GM19351 (cell line): ENCODE results near the gene RNF130.
A peak's percentile ranks its signal among the peaks of the same experiment; 100 is the strongest.
"Not testable (repeated sequence)": the region's sequence is repeated elsewhere in the genome, so short reads cannot be mapped to it uniquely, and the experiment has no call there.

Experiments
- ATAC-seq: cut with Tn5 transposase; IDR thresholded peaks from one replicate; pipeline ENCODE4 v1.9.1; 2021; ENCODE audit warnings: mild to moderate bottlenecking, moderate library complexity; ENCODE audit not compliant: unreplicated experiment

RNF130 gene

DNA sequence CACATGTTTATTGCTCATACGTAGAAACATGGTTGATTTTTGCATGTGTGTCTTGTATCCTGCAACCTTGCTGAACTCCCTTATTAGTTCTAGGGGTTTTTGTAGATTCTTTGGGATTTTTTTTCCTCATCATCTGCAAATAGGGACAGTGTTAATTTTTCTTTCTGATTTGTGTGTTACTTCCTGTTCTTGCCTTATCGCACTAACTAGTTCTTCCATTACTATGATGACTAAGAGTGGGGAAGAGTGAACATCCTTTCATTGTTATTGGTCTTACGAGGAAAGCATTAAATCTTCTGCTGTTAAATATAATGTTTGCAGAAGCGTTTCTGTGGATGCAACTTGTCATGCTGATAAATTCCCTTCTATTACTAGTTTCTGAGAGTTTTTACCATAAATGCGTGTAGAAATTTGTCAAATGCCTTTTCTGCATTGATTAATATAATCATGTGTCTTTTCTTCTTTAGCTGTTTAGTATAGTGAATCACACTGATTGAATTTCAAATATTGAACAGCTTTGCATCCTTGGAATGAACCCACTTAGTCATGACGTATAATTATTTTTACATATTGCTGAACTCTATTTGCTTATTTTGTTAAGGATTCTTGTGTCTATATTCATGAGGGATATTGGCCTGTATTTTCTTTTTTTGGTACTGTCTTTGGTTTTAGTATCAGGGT is 32.1 kb upstream of the RNF130 start:
- no peak for ATAC-seq

DNA sequence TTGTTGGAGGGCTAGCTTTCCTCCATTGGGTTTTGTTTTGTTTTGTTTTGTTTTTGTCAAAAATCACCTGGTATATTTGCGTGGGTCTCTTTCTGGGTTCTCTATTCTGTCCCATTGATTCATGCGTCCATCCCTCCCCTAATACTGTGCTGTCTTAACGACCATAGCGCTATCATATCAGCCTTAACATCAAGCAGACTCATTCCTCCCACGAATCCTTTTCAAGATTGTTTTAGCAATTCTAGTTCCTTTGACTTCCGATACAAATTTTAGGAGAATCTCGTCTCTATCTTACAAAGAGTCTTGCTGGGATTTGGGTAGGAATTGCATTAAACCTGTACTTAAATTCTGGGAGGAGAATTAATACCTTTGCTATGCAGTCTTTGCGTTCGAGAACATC is 31.1 kb upstream of the RNF130 start:
- ATAC-seq = no peak

DNA sequence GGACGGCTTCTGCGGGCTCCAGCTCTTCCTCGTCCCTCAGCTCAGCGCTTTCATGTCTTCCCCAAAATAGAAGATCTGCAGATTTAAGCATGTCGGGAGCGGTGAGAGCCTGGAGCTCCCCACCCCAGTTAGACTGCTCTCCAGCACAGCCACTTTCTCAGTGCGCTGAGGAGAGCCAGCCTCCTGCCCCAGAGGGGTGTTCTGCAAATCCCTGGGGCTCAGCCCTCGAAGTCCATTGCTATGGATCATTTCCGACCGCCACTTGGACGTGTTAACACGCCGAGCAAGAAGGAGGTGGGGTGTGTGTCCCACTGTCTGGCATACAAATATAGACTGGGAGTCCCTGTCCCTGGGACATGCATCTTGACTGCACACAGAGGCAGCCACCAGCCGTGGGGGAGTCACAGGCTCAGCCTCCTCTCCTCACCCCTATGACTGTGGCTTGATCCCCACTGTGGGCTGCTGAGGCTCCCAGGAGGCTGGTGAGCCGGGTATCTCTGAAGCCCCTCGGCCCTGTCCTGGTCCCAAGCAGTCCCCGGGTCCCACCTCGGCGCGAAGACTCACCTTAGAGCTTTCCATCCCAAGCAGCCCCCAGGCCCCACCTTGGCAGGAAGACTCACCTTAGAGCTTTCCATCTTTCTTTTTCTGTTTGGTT is 30.0 kb upstream of the RNF130 start:
- no peak for ATAC-seq

DNA sequence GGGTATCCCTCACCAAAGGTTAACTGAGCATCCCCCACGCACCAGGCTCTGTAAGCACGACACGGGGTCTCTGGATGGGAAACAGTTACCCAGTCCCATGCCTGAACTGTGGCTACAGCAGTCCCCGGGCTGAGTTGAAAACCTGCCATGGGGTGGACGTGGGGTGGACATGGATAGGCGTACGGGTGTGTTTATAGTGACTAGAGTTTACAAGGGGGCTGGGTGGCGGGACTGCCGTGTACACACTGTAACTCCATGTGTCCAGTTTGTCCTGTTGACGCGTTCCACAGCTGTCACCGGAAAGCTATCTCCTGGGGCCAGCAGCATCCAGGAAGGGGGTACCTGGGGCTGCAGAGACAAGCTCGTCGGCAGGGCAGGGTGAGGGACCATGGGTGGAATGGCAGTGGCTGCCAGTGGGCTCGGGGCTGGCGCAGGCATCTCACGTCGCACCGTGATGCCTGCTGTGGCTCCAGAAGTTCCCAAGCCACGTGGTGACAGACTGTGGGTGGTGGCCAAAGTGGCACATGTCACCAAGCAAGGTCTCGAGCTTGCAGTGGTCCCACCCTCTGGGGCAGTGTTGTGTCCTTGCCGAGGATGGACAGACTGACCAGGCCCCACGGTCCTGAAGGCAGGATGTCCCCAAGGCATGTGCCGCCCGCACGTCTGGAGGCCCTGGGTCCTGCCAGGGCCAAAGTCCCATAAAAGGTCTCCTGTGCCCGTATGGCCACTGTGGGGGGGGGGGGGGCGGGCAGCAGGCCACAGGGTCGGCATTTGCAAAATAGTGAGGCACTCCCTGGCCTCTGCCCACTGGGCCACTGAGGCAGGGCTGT is 29.3 kb upstream of the RNF130 start:
- ATAC-seq = no peak

DNA sequence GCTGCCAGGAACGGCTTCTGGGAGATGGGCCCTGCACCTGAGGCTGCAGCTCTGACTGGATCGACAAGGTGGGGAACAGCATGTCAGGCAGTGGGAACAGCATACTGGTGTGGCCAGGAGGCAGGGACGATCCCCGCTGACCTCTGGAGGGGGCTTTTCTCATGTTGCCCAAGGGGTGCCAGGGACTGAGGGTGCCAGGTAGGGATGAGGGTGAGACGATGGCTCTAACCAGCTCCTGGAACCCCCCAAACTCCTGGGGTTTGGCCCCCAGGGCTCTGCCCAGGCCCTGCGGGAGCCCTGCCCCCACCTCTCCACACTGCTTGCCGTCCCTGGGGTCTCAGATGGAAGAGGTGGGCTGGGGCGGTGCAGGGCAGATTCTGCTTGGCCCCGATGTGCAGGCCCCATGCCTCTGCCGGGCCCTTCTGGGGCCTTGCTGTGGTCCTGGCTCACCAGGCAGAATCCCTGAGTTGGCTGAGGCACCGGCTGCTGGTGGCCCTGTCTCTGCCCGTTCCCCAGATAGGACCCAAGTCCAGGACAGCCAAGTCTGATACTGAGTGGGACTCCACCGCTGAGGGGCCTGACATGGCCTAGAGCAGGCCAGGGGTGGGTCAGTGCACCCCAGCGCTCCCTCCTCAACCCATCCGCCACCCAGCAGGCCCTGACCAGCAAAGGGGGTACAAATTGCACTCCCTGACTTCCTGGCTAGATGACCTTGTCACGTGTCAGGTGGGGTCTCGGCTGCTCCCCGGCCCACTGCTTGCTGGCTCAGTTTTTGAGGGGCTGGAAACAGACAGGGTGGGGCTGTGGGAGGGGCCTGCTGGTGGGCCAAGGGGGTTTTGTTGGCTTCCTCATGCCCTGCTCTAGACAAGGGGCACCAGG is 28.4 kb upstream of the RNF130 start:
- no peak for ATAC-seq

DNA sequence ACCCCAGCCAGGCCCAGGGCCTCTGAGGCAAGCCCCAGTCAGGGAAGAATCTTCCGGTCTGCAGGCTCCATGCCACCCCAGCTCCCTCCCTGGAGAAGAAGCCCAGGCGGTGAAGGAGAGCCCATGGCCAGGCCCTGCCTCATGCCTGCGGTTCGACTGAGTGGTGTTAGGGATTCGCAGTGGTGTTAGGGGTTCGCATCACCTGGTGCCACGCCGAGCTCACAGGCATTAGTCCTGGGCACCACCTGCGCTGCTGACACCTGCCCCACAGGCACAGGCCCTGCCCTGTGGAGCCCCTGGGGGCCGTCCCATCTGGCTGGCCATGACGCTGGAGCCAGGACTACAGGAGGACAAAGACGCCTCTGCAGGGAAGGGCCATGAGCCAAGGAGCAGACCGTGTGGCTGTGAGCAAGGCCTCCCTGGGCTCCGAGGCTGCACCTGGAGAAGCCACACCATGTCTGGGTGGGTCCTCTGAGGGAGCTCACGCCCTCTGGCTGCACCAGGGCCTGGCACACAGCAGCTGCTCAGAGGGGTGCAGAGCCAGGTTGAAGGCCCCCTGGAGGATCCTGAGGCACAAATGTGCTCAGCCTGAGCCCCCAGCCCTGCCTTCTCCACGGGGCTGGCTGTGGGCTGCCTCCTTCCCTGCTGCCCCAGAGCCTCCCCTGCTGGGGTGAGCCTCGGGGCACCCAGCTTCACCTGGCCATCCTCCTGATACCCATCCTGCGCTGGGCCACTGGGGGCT is 27.6 kb upstream of the RNF130 start:
- no peak for ATAC-seq

DNA sequence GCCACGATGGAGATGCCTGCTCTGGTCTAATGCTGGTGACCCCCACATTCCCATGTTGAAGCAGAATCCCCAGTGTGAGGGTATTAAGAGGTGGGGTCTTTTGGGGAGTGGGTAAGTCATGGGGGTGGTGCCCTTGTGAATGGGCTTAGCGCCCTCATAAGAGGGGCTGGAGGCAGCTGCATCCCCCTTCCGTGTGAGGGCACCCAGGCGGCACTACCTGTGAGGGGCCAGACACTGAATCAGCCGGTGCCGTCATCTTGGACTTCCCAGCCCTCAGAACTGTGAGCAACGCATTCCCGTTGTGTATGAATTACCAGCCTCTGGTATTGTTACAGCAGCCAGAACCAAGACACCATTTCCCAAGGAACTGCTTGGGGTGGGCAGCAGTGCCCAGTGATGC is 27.0 kb upstream of the RNF130 start:
- no peak for ATAC-seq

DNA sequence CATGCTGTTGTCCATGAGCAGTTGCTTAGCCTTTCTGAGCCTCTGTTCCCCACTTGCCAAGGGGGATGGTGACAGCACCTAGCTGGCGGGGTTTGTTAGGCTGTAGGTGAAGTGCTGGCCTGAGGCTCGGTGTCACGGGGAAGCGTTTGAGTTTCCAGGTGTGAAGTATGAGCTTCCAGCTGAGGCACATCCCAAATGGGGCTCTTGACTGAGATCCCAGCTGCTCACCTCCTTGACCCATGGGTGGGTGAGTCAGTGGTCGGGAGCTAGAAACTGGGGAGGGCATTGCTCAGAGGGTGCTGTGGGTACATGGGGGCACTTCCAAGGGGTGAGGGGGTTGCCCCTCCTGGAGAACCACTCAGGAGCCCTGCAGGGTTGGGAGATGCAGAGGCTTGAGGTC is 26.4 kb upstream of the RNF130 start:
- ATAC-seq = no peak

DNA sequence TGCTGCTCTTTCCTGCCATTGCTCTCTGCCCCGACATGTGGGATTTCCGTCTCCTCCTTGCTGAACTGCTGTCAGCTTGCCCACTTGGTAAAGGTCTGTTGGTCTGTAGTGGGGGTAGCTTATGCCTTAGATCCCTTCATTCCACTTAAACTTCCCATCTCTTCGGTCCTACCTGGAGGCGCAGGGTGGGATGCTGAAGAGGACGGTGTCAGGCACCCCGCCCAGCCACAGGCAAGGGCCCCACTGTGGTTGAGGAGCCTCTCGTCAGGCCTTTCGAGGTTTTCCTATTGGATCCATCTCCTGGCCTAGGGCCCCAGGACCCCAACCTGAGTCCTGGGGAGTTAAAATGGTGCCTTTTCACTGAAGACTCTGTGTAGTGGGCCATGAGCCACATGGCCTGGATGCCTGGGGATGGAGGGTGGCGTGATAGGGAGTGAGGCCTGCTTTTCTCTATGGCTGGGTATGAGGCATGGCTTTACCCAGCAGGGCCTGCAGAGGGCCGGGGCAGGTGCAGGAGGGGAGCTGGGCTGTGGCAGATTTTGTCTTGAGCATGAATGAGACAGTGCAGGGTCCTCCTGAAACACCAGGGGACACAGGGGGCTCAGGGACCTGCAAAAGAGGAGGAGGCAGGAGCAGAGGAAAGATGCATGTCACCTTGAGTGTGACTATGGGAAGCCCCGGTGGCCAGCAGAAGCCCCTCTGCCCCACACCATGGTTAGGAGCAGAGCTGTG is 25.8 kb upstream of the RNF130 start:
- ATAC-seq = no peak

DNA sequence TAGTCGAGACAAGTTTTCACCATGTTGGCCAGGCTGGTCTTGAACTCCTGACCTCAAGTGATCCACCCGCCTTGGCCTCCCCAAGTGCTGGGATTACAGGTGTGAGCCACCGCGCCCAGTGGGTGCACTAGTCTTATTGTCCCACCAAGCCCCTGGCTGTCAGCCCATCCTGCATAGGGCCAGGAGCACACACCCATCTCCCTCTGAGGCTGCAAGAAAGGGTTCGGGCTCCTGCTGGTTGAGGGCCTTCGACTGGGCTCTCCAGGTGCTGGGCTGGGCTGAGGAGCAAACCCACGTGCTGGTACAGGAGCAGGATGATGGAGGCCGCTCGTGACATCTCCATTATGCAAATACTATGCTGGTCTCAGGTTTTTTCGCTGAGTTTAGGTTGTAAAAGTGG is 25.1 kb upstream of the RNF130 start:
- ATAC-seq = no peak

DNA sequence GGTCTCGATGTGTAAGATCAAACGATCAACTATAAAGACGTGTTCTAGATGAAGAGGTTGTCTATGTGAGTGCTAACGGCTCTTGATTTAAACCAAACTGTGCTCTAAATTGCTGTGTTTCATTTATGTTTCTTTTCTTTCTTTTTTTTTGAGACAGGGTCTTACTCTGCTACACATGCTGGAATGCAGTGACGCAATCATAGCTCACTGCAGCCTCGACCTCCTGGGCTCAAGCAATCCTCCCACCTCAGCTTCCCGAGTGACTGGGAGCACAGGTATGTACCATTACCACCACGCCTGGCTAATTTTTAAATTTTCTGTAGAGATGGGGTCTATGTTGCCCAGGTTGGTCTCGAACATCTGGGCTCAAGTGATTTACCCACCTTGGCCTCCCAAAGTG is 24.0 kb upstream of the RNF130 start:
- ATAC-seq = no peak

DNA sequence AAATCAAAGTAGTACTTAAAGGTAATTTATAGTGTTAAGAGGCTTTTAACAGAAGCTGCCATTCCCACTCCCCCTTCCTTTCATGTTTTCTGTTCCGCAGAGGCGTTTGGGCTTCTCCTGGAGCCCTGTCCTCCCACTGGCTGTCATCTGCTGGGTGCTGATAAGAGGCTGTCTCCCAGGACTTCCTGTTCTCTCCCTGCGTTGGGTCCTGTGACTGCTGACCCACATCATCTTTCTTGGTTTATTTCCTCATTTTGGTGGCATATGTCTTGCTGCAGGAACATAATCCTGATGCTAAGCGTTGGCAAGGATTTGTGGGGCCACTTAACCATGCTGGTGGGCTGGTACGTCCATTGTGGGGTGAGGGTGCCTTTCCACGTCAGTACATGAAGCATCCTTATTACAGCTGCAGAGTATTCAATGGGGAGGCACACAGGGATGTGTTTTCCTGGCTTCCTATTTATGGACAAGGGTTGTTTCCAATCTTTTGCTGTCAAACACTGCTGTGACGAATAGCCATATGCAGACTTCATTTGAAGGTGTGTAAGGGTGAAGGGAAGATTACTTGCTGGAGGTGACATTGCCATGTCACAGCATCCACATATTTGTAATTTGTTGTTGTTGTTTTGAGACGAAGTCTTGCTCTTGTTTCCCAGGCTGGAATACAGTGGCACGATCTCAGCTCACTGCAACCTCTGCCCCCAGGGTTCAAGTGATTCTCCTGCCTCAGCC is 22.3 kb upstream of the RNF130 start:
- ATAC-seq = no peak

DNA sequence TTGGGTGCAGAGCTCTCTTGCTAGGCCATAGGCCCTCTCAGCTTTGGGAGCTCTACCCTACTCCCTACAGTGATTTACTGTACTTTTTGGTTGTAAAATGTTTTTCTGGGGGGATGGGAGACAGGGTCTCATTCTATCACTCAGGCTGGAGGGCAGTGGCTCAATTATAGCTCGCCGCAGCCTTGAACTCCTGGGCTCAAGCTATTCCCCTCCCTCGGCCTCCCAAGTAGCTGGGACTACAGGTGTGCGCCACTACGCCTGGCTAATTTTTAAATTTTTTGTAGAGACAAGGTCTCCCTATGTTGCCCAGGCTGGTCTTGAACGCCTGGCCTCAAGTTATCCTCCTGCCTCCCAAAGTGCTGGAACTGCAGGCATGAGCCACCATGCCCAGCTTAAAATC is 21.7 kb upstream of the RNF130 start:
- no peak for ATAC-seq

DNA sequence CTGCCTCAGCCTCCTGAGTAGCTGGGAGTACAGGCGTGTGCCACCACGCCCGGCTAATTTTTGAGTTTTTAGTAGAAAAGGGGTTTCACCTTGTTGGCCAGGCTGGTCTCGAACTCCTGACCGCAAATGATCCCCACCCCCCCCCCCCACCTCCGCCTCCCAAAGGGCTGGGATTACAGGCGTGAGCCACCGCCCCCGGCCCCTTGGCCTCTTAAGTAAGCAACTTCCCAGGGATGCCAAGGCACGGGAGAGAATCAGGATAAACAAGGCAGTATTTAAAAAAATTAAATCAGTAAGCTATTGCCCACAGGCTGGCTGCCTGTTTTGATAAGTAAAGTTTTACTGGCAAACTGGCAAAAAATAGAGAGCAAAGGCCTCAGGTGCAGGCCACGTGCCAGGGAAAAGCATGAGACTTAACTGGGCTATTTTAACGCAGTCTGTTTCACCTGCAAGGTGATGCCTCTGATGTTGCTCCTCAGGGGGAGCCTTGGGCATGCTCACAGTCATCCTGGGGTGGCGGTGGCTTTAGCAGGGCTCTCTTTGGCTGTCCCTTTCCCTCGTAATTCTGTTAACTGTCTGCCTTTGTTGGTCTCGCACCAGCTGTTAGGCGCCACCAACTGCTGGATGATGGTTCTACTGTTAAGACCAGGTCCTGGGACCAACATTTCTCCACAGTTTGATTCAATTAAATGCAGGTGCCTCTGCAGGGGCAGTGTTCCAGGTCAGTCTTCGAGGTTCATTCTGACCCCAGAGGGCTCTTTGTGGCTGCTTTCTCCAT is 19.4 kb upstream of the RNF130 start:
- no peak for ATAC-seq

DNA sequence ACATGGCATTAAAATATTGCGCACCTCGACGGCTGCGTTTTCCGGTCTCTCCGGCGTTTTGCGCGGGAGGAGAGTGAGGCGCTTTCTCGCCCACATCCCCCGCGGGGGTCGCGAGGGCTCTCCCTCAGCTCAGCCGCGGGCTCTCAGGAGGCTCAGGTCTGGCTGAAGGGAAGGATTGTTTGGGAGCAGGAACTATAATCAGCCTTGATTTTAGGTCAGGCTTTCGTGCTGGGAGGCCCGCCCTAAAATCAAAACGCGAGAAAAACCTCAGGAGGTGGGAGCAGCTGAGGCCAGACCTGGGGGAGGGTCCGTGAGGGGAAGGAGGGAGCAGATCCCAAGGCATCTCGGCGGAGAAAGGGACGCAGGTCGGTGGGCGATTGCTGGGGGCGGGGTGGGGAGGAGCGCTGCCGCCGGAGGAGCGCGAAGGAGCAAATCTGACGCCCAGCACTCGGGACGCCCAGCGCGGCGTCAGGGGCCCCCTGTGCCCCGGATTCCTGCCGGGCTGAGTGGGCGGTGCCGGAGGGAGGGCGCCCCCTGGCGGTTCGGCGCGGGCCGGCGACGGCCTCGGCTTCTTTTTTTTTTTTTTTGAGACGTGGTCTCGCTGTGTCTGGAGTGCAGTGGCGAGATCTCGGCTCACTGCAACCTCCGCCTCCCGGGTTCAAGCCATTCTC is 18.7 kb upstream of the RNF130 start:
- peak; percentile 72 for ATAC-seq

DNA sequence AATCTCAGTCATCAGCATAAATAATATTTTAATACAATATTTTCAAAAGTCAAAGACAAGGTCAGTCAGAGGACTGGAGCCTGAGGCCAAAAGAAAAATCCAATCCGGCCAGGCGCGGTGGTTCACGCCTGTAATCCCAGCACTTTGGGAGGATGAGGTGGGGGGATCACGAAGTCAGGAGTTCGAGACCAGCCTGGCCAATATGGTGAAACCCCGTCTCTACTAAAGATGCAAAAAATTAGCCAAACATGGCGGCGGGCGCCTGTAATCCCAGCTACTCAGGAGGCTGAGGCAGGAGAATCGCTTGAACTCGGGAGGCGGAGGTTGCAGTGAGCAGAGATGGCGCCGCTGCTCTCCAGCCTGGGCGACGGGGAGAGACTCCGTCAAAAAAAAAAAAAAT is 18.1 kb upstream of the RNF130 start:
- ATAC-seq = not testable (repeated sequence)

DNA sequence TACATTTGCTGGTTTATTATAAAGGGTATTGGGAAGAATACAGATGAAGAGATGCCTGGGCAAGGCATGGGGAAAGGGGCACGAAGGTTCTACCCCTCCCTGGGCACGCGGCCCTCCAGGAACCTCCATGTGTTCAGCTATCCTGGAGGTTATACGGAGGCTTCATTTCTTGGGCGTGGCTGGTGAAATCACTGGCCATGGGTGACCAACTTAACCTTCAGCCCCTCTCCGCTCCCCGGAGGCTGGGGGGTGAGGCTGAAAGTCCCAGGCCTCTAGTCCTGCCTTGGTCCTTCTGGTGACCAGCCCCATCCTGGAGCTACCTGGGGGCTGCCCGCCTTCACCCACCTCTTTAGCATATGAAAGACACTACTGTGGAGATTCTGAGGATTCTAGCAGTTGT is 17.0 kb upstream of the RNF130 start:
- ATAC-seq = no peak
